NCI-H2107 (cell line): ENCODE measurements around the gene CTNND2.
"Not testable (repeated sequence)": the region's sequence is repeated elsewhere in the genome, so short reads cannot be mapped to it uniquely, and the experiment has no call there.

Source experiments
- DNase-seq: peaks from one replicate; lab custom pipeline; 2025; lab: John Stamatoyannopoulos, UW

Gene CTNND2

GRCh38 chr5:11675184-11675583, 229.1 kb downstream of the CTNND2 start:
- no peak for DNase-seq

DNA sequence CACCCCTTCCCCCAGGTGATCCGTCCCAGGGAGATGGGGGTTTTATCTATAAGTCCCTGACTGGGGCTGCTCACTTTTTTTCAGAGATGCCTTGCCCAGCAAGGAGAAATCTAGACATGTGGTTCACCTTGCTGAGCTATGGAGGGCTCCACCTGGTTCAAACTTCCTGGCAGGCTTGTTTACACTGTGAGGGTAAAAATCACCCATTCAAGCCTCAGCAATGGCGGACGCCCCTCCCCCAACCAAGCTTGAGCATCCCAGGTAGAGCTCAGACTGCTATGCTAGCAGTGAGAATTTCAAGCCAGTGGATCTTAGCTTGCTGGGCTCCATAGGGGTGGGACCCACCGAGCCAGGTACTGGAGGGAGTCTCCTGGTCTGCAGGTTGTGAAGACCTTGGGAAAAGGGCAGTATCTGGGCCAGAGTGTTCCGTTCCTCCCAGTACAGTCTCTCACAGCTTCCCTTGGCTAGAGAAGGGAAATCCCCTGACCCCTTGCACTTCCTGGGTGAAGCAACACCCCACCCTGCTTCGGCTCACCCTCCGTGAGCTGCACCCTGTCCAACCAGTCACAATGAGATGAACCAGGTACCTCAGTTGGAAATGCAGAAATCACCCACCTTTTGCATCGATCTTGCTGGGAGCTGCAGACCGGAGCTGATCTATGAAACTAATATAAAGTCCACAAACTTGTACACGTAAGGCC, 231.7 kb downstream of the CTNND2 start:
- DNase-seq, result no peak

DNA sequence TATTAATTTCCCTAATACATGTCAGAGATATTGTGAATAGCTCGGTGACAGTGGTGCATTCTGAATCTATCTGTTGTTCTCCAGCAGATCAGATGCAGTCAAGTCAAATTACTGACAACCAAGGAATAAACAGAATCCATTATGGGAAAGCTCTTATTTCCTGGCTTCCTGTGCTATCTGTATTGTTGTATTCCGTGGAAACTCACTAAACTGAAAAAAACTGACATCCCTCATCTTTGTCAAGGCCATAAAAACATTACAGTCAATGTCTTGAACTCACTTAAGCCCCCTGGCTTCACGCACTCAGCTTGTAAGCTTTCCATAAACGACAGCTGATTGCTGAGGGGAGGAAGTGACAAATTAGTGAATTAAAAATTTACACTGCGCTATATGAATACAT, 245.9 kb downstream of the CTNND2 start:
- no peak for DNase-seq

DNA sequence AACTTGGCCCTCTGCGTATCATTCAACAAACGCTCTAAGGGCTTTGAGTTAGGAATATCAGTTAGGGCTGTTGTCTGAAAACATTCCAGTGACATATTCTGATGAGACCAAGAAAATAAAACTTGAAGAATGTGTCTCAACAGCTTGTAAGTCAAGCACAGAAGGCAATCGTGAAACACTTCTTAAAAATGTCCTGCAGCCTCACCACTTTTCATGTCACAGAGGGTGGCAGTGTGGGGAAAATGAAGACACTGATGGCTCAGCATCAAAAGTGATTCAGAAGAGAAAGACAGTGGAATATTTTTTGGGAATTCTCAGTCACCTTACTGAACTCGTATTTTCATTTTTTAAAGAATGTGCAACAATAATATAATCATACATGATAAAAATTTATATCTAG, 247.3 kb downstream of the CTNND2 start:
- DNase-seq, result no peak

GRCh38 chr5:11655681-11656080, 248.6 kb downstream of the CTNND2 start:
- no peak for DNase-seq

DNA sequence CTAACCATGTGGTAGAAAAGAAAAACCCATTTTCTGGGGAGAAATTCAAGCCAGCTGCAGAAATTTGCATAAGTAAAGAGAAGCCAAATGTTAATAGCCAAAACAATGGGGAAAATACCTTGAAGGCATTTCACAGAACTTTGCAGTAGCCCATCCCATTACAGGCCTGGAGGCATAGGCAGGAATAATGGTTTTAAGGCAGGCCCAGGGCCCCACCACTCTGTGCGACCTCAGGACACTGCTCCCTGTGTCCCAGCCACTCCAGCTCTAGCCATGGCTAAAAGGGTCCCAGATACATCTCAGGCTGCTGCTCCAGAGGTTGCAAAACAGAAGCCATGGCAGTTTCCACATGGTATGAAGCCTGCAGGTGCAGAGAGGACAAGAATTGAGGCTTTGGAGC, 253.3 kb downstream of the CTNND2 start:
- DNase-seq, result no peak

GRCh38 chr5:11646141-11646540, 258.1 kb downstream of the CTNND2 start:
- no peak for DNase-seq

DNA sequence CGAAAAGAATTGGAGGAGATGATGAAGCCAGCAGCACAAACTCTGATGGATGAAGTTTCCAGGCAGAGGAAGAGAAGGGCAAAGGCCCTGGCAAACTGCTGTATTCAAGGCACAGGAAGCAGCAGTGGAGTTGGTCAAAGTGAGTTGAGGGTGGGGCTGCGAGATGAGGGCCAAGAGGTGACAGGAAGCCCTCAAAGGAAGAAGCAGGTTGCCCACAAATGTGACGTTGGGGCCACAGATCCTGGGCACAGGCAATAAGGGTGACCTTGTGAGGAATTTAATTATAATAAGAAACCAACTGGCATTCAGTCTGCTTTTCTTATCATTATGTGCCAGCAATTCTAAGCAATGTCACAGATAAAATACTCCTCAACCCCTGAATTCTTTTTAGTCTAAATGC, 261.8 kb downstream of the CTNND2 start:
- no peak for DNase-seq

DNA sequence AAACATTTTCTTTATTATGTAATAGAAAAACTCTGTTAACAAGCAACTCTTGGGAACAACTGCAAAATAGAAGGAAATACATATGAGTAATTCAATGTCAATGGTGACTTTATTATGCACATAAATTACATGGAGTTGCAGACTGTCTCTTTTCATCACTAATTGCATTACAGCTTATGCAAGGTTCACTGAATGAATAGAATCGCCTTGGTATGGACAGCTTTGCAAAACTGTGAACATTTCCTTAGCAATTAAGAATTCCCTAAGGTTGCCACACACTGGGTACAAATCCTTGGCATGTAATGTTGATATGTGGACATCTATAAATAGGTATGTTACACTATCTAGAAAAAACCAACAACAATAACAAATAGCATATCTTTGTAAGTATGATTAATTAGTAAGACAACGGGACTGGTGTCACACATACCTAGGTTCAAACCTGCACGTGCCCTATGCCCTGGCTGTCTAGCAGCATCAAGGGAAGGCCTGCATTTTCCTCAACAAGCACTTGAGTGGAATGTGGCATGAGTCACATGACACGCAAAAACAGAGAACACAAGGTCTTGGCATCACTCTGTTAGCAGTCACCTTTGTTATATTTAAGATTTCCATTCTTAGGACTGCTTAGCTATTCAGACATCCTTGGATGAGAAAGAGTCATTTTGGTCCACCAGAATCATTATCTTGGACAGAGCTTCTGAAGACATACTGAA, 263.9 kb downstream of the CTNND2 start:
- DNase-seq, result no peak

GRCh38 chr5:11622785-11623184, 281.5 kb downstream of the CTNND2 start:
- no peak for DNase-seq

GRCh38 chr5:11620172-11620571, 284.1 kb downstream of the CTNND2 start:
- no peak for DNase-seq

DNA sequence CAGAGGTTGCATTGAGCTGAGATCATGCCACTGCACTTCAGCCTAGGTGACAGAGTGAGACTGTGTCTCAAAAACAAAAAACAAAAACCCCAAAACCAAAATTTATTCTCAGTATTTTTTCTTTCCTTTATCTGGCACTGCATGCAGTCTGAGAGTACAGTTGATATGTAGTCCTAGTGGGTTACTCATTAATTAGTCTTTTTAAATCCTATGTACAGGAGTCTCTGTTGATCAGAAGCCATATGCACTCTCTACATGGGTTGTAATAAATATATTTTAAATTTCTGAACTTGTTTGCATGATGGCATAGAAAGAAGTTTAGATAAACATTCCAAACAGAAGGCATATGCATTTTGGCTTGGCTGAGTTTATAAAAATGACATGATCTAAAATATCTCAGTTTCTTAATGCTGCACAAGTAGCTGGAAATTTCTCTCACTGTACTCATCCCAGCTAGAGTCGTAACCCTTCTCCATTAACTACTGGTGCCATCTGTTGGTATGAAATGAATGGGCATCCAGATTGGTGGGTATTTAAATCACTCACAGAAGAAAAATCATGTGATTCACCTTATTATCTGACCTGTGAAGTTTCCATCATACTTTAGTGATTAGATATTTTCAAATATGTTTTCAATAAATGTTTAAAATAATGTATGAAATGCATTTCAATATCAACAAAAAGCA, 284.8 kb downstream of the CTNND2 start:
- no peak for DNase-seq

DNA sequence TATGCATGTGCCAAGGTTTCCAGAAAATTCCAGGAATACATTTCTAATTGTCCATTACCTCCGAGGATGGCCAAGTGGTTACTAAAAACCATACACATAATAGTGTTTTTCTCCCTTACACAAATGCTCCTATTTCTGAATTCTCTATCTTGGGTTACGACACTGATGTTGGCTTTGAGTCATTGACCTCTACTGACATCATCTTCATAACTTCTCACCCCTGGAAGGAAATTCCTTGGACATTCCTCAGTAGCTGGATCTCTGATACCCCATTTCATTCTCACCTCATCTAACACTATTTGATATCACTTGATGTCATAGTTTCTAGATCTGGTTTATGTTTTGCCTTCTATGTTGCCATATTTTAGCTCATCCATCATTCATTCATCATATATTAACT, 287.2 kb downstream of the CTNND2 start:
- no peak for DNase-seq

GRCh38 chr5:11616624-11617023, 287.6 kb downstream of the CTNND2 start:
- not testable (repeated sequence) for DNase-seq

- DNase-seq, result no peak
These were observed 293.2 kb downstream of the CTNND2 start for GRCh38 chr5:11611011-11611410.

DNA sequence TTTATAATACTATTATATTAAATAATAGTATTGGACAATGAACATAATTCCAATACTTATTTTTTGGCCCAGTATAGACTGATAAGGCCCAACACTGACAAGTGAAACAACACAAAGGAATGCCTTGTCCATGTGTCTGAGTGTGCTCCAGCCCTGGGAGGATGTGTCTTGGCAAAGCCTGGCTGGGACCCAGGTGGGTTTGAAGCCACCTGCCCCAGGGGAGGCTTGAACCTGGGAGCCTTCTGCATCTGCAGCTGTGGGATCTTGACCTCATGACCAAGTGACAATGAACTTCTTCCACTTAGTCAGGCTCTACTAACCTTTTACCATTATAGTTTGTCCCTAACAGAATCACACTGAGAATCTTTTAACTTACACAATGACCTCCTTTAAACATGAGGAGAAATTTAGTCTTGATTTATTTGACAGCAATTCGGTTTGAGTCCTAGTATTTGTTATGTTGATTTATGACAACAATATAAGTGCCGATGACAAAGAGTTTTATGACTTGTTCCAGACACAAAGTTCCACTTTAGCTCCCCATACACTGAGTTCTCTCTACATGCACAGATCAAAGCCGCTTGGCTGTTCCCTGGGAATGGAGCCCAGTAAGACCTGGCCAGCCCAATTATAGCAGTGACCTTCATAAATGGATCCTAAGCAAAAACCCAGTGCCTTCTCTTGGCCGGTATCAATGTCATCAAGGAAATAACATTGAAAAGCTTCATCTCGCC, 294.5 kb downstream of the CTNND2 start:
- no peak for DNase-seq

DNA sequence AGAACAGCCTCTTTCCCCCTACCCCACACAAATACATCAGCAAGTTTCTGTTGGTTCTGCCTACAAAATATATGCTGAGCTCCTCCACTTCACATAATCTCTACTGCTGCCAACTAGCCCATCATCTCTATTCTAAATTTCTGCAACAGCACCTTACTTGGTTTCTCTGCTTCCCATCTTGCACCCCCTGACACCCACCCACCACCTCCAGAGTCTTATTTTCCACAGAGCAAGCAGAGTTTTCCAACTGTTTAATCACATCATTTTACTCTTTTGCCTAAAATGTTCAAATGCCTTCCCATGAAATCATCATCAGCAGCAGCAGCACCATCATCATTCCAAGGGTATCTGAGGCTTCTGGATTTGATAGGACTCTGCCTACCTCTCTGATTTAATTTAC, 295.7 kb downstream of the CTNND2 start:
- DNase-seq, result no peak

GRCh38 chr5:11607944-11608483, 296.2 kb downstream of the CTNND2 start:
- DNase-seq, result no peak

DNA sequence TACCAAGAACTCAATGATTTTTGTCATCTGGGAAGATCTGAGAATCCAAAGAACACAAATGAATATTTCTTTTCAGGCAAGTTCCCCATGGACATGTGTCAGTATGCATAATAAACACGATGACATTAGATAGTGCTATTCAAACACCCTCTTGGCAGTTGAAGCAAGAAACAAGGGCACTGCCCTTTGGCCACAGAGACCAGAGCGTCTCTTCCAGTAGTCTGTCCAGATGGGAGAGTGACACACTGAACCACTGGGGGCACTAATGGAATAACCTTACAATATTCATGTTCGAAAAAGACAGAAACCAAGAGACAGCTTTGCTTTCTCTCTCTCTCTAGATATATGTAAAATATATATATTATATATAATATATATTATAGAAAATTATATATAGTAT, 301.9 kb downstream of the CTNND2 start:
- no peak for DNase-seq

DNA sequence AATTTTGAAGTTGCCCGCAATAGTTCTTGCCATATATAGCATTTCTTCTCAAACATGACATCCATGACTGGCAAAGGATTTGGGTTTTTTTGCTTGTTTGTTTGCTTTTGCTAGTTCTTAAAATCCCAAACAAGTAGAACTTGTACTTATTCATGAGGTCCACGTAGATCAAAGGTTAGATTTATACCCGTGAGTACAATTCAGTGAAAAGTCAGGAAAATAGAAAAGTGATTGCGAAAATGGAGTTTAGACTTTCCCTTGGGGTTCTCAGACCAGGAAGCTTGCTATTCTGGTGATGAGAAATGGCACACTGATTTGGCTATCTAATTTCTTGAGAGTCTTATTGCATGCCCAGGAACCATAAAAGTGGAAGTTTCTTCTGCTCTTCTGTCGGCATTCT, 304.7 kb downstream of the CTNND2 start:
- no peak for DNase-seq

DNA sequence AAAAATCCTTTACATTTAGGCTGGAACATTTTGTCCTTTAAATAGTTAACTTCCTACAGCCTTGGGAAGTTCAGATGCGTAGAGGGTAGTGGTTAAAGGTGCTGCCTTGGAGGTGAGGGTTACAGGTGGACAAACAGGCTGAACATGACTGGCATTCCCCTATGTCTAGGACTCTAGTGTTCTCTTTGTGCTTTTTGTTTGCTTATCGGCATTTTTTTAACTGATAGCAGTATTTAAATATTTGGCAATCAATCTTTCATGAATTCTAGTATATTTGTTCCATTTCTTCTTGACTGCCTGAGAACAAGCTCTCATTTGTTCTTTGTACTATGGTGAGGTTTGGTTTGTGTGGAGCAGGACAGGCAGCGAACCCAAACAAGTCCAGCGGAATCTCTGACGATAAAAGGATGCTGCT, 307.6 kb downstream of the CTNND2 start:
- DNase-seq, result no peak

- DNase-seq, result no peak
These were observed 308.1 kb downstream of the CTNND2 start for GRCh38 chr5:11596185-11596584.
